NCI-H1417 (cell line): Measurements from ENCODE around the gene HBEGF.
A peak's percentile ranks its signal among the peaks of the same experiment; 100 is the strongest.

Source experiments
- DNase-seq, 3 experiments: peaks; one replicate each; lab custom pipeline; 2025; lab: John Stamatoyannopoulos, UW

HBEGF gene

GRCh38 chr5:140302786-140303639 is 43.4 kb downstream of the HBEGF start, which contains the start of gene PFDN1:
PFDN1 (minus strand) TSS chr5:140303101; CDS start chr5:140303073, 28 bp downstream.
- peak; percentile 81 to 94 (median 94) for DNase-seq

DNA sequence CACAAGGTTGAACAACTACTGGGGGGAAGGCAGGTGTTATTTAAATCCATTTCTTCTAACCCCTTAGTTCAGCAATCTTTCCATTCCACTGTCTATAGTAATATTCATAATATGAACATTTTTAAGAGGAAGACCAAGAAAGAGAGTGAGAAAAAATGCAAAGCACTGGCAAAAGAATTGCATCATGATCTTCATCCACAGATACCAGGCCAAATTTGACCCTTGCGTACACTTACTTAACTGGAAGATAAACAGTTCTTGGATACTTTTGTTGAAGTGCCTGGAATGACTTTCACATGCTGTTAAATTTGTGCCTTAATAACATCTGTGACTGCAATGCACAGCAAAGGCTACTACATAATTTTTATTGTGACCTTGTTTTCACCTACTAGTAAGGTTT is 45.3 kb downstream of the HBEGF start:
- DNase-seq: no peak

GRCh38 chr5:140299056-140299455 is 47.3 kb downstream of the HBEGF start:
- DNase-seq: no peak

- DNase-seq: no peak
Observed at GRCh38 chr5:140298183-140298601, 48.2 kb downstream of the HBEGF start.

DNA sequence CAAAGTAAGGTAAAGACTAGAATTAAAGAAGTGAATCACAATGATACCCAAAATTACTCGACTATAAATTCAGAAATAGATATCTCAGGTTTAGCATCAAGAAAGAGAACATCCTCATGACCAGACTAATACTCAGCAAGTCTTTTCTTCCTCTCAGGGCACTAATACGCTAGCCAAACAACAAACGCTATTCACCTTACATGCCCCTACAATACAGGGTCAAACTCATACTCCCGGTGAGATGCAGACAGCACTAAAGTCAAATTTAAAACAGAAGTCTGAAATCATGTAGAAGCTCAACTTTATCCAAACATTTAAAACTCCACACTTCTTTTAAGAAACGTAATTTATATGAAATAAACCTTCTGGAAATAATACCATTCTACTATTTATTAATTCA is 49.1 kb downstream of the HBEGF start:
- no peak for DNase-seq

GRCh38 chr5:140296289-140296688 is 50.1 kb downstream of the HBEGF start:
- DNase-seq: no peak

- DNase-seq: peak; percentile 0 to 30 (median 3)
Observed at GRCh38 chr5:140295414-140295813, 51.0 kb downstream of the HBEGF start.

DNA sequence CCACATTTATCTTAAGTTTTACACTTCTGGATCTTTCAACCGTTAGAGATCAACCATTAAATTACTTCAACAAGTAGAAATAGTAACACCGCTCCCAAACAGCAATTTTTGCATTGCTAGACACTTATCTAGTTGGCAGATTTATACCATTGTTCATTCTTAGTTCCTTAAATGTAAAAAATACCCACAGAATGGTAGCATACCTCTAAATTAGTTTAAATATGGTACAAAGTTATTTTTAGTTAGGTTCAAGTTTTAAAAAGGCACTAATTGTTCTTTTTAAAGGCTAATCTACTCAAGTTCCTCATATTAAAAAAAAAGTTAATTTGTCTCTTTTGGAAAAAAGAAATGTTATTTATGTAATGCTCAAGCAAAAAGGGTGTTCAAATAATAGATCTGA is 51.6 kb downstream of the HBEGF start:
- DNase-seq: no peak

DNA sequence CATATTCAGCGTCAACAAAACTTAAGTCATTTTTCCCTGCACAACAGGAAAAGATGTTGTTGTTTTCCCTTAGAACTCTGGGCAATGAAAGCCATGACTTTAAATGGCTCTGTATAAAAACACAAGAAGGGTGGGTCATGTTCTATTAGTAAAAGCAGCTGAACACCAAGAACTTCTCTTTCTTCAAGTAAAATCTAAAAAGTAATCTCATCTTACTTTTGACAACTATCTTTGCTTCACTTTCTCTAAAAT is 52.6 kb downstream of the HBEGF start:
- no peak for DNase-seq

- DNase-seq: no peak
Observed at GRCh38 chr5:140293091-140293848, 53.1 kb downstream of the HBEGF start.

DNA sequence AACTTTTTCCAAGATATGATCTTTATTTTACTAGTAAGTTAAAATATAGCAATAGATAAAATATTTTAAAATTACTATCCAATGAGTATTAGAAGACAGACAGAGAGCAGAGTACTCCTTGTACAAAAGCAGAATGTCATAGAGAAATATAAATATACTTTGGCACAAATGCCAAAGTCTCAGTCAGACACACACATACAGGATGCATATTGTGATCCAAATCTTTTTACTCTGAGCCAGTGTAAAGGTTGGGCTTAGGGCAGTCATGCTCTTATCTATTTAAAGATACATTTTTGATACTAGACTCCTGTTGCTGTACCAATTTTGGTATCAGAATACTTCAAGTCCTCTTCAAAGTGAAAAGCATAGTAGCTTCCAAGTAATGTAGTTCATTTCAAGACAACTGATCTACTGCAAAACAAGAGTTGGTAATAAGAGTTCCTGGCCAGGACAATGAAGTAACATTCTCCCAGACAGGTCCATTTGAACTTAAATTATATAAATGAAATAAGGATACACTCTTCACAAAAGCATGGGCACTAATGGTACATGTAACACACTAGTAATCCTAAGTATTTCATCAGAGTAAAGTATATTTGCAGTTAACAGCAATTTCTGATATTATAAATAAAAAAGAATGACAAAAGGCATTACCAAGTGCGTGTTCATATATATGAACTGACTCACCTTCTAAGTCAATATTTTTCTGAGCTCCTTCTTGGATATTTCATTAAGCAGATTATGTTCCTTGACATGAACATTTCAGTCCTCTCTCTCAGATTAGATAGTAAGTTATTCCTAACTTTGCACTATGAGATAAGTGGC is 54.0 kb downstream of the HBEGF start:
- no peak for DNase-seq

GRCh38 chr5:140287801-140288521 is 58.4 kb downstream of the HBEGF start:
- DNase-seq: no peak

DNA sequence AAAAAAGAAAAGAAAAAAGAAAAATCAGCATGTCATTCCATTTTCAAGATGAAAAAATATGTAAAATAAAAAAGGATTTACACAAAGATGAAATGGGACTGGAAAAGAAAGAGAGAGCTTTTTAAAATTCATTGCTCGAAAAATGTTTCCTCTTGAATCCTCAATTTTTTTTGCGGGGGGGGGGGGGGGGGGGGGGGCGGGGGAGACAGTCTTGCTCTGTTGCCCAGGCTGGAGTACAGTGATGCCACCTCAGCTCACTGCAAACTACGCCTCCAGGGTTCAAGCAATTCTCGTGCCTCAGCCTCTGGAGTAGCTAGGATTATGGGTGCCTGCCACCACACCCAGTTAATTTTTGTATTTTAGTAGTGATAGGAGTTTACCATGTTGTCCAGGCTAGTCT is 60.0 kb downstream of the HBEGF start:
- no peak for DNase-seq

DNA sequence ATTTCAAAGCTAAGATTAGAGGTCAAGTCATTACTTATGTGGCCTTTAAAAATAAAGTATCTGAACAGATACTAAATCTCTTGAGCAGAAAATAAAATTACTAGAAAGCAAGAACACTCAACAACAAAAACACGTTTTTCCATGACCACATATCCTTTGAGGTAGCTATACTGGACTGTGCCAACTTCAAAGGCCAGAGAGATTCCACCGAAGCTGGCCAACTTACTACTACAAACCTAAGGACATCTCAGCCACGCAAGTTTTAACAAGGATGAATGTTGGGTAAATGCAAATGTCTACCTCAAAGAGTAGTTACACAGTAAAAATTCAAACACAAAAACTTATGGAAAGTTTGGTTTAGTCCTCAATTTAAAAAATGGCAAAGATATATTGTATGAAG is 62.4 kb downstream of the HBEGF start:
- DNase-seq: no peak
